HepG2 (cell line): ENCODE measurements around the gene TUBB4A. TPM values are rescaled to one million over a fixed set of nuclear protein-coding genes. Genes with fewer than 3 reads are reported as not detected.

Experiments
- AHR ChIP-seq: IDR thresholded peaks from 2 replicates; pipeline ENCODE4 v1.6.1; 2018; ENCODE audit warnings: missing genetic modification reagents, missing compliant biosample characterization
- ELF1 ChIP-seq: sonication (generic); formaldehyde crosslinking; IDR thresholded peaks from 2 replicates; pipeline ENCODE4 v1.4.0; 2020; ENCODE audit warnings: missing genetic modification reagents
- HDAC1 ChIP-seq: sonication (generic); formaldehyde crosslinking; IDR thresholded peaks from 2 replicates; pipeline ENCODE4 v1.5.1; 2020; ENCODE audit warnings: mild to moderate bottlenecking, missing genetic modification reagents
- KDM3A ChIP-seq: IDR thresholded peaks from 2 replicates; pipeline ENCODE4 v1.6.1; 2018; ENCODE audit warnings: low read depth, missing compliant biosample characterization
- MIXL1 ChIP-seq: IDR thresholded peaks from 2 replicates; pipeline ENCODE4 v1.6.1; 2016
- RAD21 ChIP-seq: fragments of 450-650 bp; formaldehyde crosslinking; IDR thresholded peaks from 2 replicates; pipeline ENCODE4 v1.5.0; 2020; ENCODE audit warnings: mild to moderate bottlenecking
- TARDBP ChIP-seq: sonication (generic); formaldehyde crosslinking; IDR thresholded peaks from 2 replicates; pipeline ENCODE4 v1.8.0; 2022; ENCODE audit warnings: mild to moderate bottlenecking, missing genetic modification reagents
- ZMYM2 ChIP-seq: sonication (generic); formaldehyde crosslinking; IDR thresholded peaks from 2 replicates; pipeline ENCODE4 v1.8.0; 2022; ENCODE audit warnings: mild to moderate bottlenecking, missing genetic modification reagents
- ZNF543 ChIP-seq: sonication (generic); formaldehyde crosslinking; IDR thresholded peaks from 2 replicates; pipeline ENCODE4 v1.4.0; 2020; ENCODE audit warnings: mild to moderate bottlenecking, missing genetic modification reagents
- ZNF557 ChIP-seq: sonication (generic); formaldehyde crosslinking; IDR thresholded peaks from 2 replicates; pipeline ENCODE4 v1.4.0; 2020; ENCODE audit warnings: missing genetic modification reagents
- ZNF605 ChIP-seq: sonication (generic); formaldehyde crosslinking; IDR thresholded peaks from 2 replicates; pipeline ENCODE4 v1.8.0; 2022; ENCODE audit warnings: mild to moderate bottlenecking, missing genetic modification reagents
- ZNF619 ChIP-seq: sonication (generic); formaldehyde crosslinking; IDR thresholded peaks from 2 replicates; pipeline ENCODE4 v1.4.0; 2020; ENCODE audit warnings: mild to moderate bottlenecking, missing genetic modification reagents
- polyA plus RNA-seq, 8 experiments: library from polyadenylated mRNA; depleted of rRNA in 3 of 8; stranded (reverse) in 7 of 8; unstranded in 1 of 8; fragments of >200 nt; fragmentation: Illumina TruSeq in 4 of 8; extraction: Trizol in 4 of 8; gene quantifications; 2 replicates each; pipeline versions ENCODE4 v1.2.1 to v1.2.3, GENCODE V29; 2011 to 2016; ENCODE audit warnings: low read depth in 4 of 8, missing spikeins in 1 of 8, mixed read lengths in 1 of 8; ENCODE audit not compliant: insufficient read depth in 1 of 8
- total RNA-seq, 5 experiments: library from RNA; depleted of rRNA; stranded (reverse); fragments of >200 nt; fragmentation: Illumina TruSeq; extraction: Trizol; gene quantifications; 2 replicates each; pipeline ENCODE4 v1.2.3, GENCODE V29; 2016; ENCODE audit warnings: low read depth in 1 of 5
- TF ChIP-seq, protein P1 (sequence below): sonication (generic); formaldehyde crosslinking; IDR thresholded peaks from 2 replicates; pipeline ENCODE4 v1.5.1; 2020; ENCODE audit warnings: missing genetic modification reagents, mild to moderate bottlenecking, borderline replicate concordance
- TF ChIP-seq, protein P2 (sequence below): fragments of 450-650 bp; IDR thresholded peaks from 2 replicates; pipeline ENCODE4 v1.6.1; 2016
- TF ChIP-seq, protein P3 (sequence below): sonication (generic); formaldehyde crosslinking; IDR thresholded peaks from 2 replicates; pipeline ENCODE4 v1.5.1; 2020; ENCODE audit warnings: mild to moderate bottlenecking, missing genetic modification reagents, borderline replicate concordance
- TF ChIP-seq, protein P4 (sequence below): sonication (generic); formaldehyde crosslinking; IDR thresholded peaks from 2 replicates; pipeline ENCODE4; 2020; ENCODE audit warnings: missing genetic modification reagents, mild to moderate bottlenecking, borderline replicate concordance
- TF ChIP-seq, protein P5 (sequence below): sonication (generic); formaldehyde crosslinking; IDR thresholded peaks from 2 replicates; pipeline ENCODE4 v1.4.0; 2020; ENCODE audit warnings: missing genetic modification reagents

The TUBB4A gene
- total and polyA plus RNA-seq, 2 of the 13 experiments (the other 11 are each of a cell fraction or from before 2014, with no cell fraction given): not detected

DNA sequence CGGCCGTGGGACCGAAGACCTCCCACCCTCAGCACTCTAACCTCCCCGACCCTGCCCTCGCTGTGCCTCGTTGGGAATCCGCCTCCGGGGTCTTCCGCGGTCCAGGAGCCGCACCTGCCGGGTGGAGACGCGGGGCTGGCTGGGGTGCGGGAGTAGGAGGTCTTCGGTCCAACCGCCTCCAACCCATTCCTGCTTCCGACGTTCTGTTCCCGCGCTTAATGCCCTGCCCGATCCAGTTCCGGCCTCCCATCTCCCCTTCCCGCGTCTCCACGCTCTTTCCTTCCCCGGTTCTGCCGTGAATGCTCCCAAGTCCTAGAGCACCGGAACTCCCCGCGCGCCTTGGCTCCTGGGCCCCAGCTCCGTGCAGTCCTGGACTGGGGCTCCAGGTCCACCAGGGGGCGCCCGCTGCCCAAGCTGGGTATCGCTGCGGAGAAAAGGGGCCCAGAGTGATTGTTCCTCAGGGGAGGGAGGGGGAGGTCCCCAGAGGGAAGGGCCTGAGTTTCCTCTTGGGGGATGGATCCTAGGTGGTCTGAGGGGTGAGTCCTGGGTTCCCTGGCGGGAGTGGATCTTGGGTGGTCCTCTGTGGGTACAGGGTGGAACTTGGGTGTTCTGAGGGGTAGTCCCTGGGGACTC is 14.7 kb upstream of the TUBB4A start (continued):
- TF ChIP-seq, protein P1, sequence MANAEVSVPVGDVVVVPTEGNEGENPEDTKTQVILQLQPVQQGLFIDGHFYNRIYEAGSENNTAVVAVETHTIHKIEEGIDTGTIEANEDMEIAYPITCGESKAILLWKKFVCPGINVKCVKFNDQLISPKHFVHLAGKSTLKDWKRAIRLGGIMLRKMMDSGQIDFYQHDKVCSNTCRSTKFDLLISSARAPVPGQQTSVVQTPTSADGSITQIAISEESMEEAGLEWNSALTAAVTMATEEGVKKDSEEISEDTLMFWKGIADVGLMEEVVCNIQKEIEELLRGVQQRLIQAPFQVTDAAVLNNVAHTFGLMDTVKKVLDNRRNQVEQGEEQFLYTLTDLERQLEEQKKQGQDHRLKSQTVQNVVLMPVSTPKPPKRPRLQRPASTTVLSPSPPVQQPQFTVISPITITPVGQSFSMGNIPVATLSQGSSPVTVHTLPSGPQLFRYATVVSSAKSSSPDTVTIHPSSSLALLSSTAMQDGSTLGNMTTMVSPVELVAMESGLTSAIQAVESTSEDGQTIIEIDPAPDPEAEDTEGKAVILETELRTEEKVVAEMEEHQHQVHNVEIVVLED (CRISPR knock-in tag): peak; percentile 9; the same call in 1 of the 2 replicates
- TF ChIP-seq ELF1 (CRISPR knock-in tag) (peak; percentile 60), MIXL1 (CRISPR knock-in tag) (0 out of 2 replicates have a peak, but pooled peaks have one; percentile 31), ZNF543 (no peak), ZNF619 (no peak; the same call in 1 of the 2 replicates), HDAC1 (CRISPR knock-in tag) (peak; percentile 63; the same call in 1 of the 2 replicates), ZMYM2 (CRISPR knock-in tag) (0 out of 2 replicates have a peak, but pooled peaks have one; percentile 28), KDM3A (peak; percentile 77; the same call in 1 of the 2 replicates), RAD21 (CRISPR knock-in tag) (peak; percentile 93), TARDBP (CRISPR knock-in tag) (0 out of 2 replicates have a peak, but pooled peaks have one; percentile 45), ZNF605 (CRISPR knock-in tag) (peak; percentile 68), ZNF557 (CRISPR knock-in tag) (no peak), AHR (CRISPR knock-in tag) (no peak)
- TF ChIP-seq, protein P2, sequence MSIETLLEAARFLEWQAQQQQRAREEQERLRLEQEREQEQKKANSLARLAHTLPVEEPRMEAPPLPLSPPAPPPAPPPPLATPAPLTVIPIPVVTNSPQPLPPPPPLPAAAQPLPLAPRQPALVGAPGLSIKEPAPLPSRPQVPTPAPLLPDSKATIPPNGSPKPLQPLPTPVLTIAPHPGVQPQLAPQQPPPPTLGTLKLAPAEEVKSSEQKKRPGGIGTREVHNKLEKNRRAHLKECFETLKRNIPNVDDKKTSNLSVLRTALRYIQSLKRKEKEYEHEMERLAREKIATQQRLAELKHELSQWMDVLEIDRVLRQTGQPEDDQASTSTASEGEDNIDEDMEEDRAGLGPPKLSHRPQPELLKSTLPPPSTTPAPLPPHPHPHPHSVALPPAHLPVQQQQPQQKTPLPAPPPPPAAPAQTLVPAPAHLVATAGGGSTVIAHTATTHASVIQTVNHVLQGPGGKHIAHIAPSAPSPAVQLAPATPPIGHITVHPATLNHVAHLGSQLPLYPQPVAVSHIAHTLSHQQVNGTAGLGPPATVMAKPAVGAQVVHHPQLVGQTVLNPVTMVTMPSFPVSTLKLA: no peak
- TF ChIP-seq, protein P3, sequence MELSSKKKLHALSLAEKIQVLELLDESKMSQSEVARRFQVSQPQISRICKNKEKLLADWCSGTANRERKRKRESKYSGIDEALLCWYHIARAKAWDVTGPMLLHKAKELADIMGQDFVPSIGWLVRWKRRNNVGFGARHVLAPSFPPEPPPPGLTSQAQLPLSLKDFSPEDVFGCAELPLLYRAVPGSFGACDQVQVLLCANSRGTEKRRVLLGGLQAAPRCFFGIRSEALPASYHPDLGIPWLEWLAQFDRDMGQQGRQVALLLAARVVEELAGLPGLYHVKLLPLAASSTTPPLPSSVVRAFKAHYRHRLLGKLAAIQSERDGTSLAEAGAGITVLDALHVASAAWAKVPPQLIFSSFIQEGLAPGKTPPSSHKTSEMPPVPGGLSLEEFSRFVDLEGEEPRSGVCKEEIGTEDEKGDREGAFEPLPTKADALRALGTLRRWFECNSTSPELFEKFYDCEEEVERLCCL: 0 out of 2 replicates have a peak, but pooled peaks have one; percentile 55
- TF ChIP-seq, protein P4, sequence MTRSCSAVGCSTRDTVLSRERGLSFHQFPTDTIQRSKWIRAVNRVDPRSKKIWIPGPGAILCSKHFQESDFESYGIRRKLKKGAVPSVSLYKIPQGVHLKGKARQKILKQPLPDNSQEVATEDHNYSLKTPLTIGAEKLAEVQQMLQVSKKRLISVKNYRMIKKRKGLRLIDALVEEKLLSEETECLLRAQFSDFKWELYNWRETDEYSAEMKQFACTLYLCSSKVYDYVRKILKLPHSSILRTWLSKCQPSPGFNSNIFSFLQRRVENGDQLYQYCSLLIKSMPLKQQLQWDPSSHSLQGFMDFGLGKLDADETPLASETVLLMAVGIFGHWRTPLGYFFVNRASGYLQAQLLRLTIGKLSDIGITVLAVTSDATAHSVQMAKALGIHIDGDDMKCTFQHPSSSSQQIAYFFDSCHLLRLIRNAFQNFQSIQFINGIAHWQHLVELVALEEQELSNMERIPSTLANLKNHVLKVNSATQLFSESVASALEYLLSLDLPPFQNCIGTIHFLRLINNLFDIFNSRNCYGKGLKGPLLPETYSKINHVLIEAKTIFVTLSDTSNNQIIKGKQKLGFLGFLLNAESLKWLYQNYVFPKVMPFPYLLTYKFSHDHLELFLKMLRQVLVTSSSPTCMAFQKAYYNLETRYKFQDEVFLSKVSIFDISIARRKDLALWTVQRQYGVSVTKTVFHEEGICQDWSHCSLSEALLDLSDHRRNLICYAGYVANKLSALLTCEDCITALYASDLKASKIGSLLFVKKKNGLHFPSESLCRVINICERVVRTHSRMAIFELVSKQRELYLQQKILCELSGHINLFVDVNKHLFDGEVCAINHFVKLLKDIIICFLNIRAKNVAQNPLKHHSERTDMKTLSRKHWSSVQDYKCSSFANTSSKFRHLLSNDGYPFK (CRISPR knock-in tag): peak; percentile 59
- TF ChIP-seq, protein P5, sequence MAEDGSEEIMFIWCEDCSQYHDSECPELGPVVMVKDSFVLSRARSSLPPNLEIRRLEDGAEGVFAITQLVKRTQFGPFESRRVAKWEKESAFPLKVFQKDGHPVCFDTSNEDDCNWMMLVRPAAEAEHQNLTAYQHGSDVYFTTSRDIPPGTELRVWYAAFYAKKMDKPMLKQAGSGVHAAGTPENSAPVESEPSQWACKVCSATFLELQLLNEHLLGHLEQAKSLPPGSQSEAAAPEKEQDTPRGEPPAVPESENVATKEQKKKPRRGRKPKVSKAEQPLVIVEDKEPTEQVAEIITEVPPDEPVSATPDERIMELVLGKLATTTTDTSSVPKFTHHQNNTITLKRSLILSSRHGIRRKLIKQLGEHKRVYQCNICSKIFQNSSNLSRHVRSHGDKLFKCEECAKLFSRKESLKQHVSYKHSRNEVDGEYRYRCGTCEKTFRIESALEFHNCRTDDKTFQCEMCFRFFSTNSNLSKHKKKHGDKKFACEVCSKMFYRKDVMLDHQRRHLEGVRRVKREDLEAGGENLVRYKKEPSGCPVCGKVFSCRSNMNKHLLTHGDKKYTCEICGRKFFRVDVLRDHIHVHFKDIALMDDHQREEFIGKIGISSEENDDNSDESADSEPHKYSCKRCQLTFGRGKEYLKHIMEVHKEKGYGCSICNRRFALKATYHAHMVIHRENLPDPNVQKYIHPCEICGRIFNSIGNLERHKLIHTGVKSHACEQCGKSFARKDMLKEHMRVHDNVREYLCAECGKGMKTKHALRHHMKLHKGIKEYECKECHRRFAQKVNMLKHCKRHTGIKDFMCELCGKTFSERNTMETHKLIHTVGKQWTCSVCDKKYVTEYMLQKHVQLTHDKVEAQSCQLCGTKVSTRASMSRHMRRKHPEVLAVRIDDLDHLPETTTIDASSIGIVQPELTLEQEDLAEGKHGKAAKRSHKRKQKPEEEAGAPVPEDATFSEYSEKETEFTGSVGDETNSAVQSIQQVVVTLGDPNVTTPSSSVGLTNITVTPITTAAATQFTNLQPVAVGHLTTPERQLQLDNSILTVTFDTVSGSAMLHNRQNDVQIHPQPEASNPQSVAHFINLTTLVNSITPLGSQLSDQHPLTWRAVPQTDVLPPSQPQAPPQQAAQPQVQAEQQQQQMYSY (CRISPR knock-in tag): peak; percentile 45; the same call in 1 of the 2 replicates
